ENCODE results near the gene WDPCP. TPM values are rescaled to one million over a fixed set of nuclear protein-coding genes. Genes with fewer than 3 reads are reported as not detected.

Gene WDPCP
- total and polyA plus RNA-seq, 2 of the 13 experiments (the other 11 are each of a cell fraction or from before 2014, with no cell fraction given), result 2.9 to 5.2 TPM

DNA sequence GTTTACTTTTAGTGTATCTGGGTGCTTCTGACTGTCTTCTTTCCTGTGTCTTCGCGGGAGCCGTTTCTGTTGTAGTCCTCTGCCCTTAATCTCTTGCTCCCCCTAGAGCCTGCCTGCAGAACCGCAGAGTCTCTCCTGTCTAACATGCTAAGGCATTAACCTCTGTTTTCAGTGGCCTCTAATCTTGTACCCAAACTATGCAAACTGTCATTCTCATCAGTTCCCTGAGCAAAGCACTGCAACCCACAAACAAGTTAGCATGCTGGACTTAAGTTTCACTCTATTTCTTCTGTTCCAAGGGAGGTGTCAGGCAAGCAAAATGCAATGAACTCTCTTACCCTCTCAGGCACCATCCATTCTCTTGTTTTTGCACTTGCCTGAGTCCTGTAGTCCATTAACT lies 399.3 kb downstream of the WDPCP start (continued):
- TF ChIP-seq, protein P1, sequence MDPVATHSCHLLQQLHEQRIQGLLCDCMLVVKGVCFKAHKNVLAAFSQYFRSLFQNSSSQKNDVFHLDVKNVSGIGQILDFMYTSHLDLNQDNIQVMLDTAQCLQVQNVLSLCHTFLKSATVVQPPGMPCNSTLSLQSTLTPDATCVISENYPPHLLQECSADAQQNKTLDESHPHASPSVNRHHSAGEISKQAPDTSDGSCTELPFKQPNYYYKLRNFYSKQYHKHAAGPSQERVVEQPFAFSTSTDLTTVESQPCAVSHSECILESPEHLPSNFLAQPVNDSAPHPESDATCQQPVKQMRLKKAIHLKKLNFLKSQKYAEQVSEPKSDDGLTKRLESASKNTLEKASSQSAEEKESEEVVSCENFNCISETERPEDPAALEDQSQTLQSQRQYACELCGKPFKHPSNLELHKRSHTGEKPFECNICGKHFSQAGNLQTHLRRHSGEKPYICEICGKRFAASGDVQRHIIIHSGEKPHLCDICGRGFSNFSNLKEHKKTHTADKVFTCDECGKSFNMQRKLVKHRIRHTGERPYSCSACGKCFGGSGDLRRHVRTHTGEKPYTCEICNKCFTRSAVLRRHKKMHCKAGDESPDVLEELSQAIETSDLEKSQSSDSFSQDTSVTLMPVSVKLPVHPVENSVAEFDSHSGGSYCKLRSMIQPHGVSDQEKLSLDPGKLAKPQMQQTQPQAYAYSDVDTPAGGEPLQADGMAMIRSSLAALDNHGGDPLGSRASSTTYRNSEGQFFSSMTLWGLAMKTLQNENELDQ (CRISPR knock-in tag; IDR thresholded peaks at IDR 0.05; ENCODE audit: borderline replicate concordance), result no peak
- TF ChIP-seq ZNF562 (CRISPR knock-in tag; IDR thresholded peaks at IDR 0.05; ENCODE audit: borderline replicate concordance) (no peak), ZNF652 (CRISPR knock-in tag; IDR thresholded peaks at IDR 0.05; ENCODE audit: borderline replicate concordance, low read depth) (no peak), ZFAT (CRISPR knock-in tag; conservative IDR thresholded peaks at IDR 0.05) (no peak), ZNF550 (CRISPR knock-in tag; IDR thresholded peaks at IDR 0.05; ENCODE audit: borderline replicate concordance) (no peak), ZNF616 (CRISPR knock-in tag; IDR thresholded peaks at IDR 0.05; ENCODE audit: low read depth) (no peak), ZNF598 (CRISPR knock-in tag; IDR thresholded peaks at IDR 0.05; ENCODE audit: borderline replicate concordance) (no peak), ZSCAN25 (CRISPR knock-in tag; IDR thresholded peaks at IDR 0.05) (no peak), SMAD3 (CRISPR knock-in tag; IDR thresholded peaks at IDR 0.05) (no peak), FOXM1 (CRISPR knock-in tag; IDR thresholded peaks at IDR 0.05) (no peak), ELF1 (CRISPR knock-in tag; IDR thresholded peaks at IDR 0.05) (no peak), SRSF9 (IDR thresholded peaks at IDR 0.05; ENCODE audit: borderline replicate concordance, insufficient read depth, low read depth, low read length, poor library complexity, severe bottlenecking) (no peak), ZNF3 (CRISPR knock-in tag; IDR thresholded peaks at IDR 0.05) (no peak), ZNF558 (CRISPR knock-in tag; IDR thresholded peaks at IDR 0.05; ENCODE audit: borderline replicate concordance) (no peak), ZNF557 (CRISPR knock-in tag; IDR thresholded peaks at IDR 0.05) (no peak), PLRG1 (conservative IDR thresholded peaks at IDR 0.05) (no peak), ZSCAN20 (CRISPR knock-in tag; IDR thresholded peaks at IDR 0.05; ENCODE audit: borderline replicate concordance) (no peak), REPIN1 (CRISPR knock-in tag; IDR thresholded peaks at IDR 0.05; ENCODE audit: borderline replicate concordance, low read depth) (no peak), BHLHE40 (IDR thresholded peaks at IDR 0.05; ENCODE audit: low read length) (no peak), BCL6 (CRISPR knock-in tag; IDR thresholded peaks at IDR 0.05) (no peak), ARID2 (CRISPR knock-in tag; IDR thresholded peaks at IDR 0.05; ENCODE audit: borderline replicate concordance) (no peak)
- TF ChIP-seq, protein P2, sequence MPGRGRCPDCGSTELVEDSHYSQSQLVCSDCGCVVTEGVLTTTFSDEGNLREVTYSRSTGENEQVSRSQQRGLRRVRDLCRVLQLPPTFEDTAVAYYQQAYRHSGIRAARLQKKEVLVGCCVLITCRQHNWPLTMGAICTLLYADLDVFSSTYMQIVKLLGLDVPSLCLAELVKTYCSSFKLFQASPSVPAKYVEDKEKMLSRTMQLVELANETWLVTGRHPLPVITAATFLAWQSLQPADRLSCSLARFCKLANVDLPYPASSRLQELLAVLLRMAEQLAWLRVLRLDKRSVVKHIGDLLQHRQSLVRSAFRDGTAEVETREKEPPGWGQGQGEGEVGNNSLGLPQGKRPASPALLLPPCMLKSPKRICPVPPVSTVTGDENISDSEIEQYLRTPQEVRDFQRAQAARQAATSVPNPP (CRISPR knock-in tag; IDR thresholded peaks at IDR 0.05), result no peak
- TF ChIP-seq, protein P3, sequence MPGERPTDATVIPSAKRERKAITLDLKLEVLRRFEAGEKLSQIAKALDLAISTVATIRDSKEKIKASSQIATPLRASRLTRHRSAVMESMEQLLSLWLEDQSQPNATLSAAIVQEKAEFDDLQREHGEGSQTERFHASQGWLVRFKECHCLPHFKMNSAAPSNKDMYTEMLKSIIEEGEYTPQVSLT (CRISPR knock-in tag; IDR thresholded peaks at IDR 0.05; ENCODE audit: borderline replicate concordance, low read depth), result no peak
- TF ChIP-seq, protein P4, sequence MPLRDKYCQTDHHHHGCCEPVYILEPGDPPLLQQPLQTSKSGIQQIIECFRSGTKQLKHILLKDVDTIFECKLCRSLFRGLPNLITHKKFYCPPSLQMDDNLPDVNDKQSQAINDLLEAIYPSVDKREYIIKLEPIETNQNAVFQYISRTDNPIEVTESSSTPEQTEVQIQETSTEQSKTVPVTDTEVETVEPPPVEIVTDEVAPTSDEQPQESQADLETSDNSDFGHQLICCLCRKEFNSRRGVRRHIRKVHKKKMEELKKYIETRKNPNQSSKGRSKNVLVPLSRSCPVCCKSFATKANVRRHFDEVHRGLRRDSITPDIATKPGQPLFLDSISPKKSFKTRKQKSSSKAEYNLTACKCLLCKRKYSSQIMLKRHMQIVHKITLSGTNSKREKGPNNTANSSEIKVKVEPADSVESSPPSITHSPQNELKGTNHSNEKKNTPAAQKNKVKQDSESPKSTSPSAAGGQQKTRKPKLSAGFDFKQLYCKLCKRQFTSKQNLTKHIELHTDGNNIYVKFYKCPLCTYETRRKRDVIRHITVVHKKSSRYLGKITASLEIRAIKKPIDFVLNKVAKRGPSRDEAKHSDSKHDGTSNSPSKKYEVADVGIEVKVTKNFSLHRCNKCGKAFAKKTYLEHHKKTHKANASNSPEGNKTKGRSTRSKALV (CRISPR knock-in tag; IDR thresholded peaks at IDR 0.05), result no peak
- TF ChIP-seq, protein P5, sequence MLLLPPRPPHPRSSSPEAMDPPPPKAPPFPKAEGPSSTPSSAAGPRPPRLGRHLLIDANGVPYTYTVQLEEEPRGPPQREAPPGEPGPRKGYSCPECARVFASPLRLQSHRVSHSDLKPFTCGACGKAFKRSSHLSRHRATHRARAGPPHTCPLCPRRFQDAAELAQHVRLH (CRISPR knock-in tag; IDR thresholded peaks at IDR 0.05; ENCODE audit: borderline replicate concordance, low read depth), result peak; percentile 80; the same call in 1 of the 2 replicates

Data from HepG2 (cell line).